IPS DF 19.7 (cell line): Measurements from ENCODE around the gene ABCA4.

Experiments
- DNase-seq: peaks from one replicate; pipeline ENCODE4 v3.0.0-alpha.2; 2013; ENCODE audit warnings: low read depth, low spot score

Gene ABCA4

GRCh38 chr1:94027721-94028515, 93.0 kb downstream of the ABCA4 start:
- DNase-seq: no peak

- DNase-seq: no peak
These were observed 94.1 kb downstream of the ABCA4 start for GRCh38 chr1:94026619-94027380.

- no peak for DNase-seq
These were observed 95.3 kb downstream of the ABCA4 start for GRCh38 chr1:94025383-94026340.

- no peak for DNase-seq
These were observed 96.7 kb downstream of the ABCA4 start for GRCh38 chr1:94024104-94024792.

GRCh38 chr1:94022471-94023189, 98.3 kb downstream of the ABCA4 start:
- DNase-seq: no peak

GRCh38 chr1:94020764-94021579, 100.0 kb downstream of the ABCA4 start:
- no peak for DNase-seq

- no peak for DNase-seq
These were observed 101.6 kb downstream of the ABCA4 start for GRCh38 chr1:94019327-94019726.

GRCh38 chr1:94017155-94017829, 103.7 kb downstream of the ABCA4 start:
- no peak for DNase-seq

- DNase-seq: no peak
These were observed 105.5 kb downstream of the ABCA4 start for GRCh38 chr1:94015489-94015817.

GRCh38 chr1:94014635-94015488, 106.1 kb downstream of the ABCA4 start:
- no peak for DNase-seq

GRCh38 chr1:94014087-94014486, 106.9 kb downstream of the ABCA4 start:
- DNase-seq: no peak

GRCh38 chr1:94013367-94013878, 107.5 kb downstream of the ABCA4 start:
- DNase-seq: no peak

- DNase-seq: peak; percentile 35
These were observed 108.1 kb downstream of the ABCA4 start for GRCh38 chr1:94012708-94013366.

- DNase-seq: no peak
These were observed 109.0 kb downstream of the ABCA4 start for GRCh38 chr1:94011709-94012595.

- DNase-seq: no peak
These were observed 109.8 kb downstream of the ABCA4 start for GRCh38 chr1:94011129-94011528.

- DNase-seq: no peak
These were observed 111.6 kb downstream of the ABCA4 start for GRCh38 chr1:94009304-94009703.

- DNase-seq: no peak
These were observed 114.3 kb downstream of the ABCA4 start for GRCh38 chr1:94006604-94007003.
